OCI-LY1 (cell line): ENCODE measurements around the gene PTPRN2.

Experiments
- EZH2 ChIP-seq: fragments of 200-600 bp; sonication (generic), shearing (Covaris generic); IDR thresholded peaks from 2 replicates; pipeline ENCODE4 v1.8.0; 2017; ENCODE audit warnings: borderline replicate concordance, mixed run types, mild to moderate bottlenecking, antibody characterized with exemption, low read length, moderate library complexity, mixed read lengths
- TF ChIP-seq, protein P1 (sequence below): fragments of 200-600 bp; sonication (generic), shearing (Covaris generic); IDR thresholded peaks from 2 replicates; pipeline ENCODE4 v1.5.1; 2017; ENCODE audit warnings: mild to moderate bottlenecking, antibody characterized with exemption, low read length, moderate library complexity, mixed read lengths

DNA sequence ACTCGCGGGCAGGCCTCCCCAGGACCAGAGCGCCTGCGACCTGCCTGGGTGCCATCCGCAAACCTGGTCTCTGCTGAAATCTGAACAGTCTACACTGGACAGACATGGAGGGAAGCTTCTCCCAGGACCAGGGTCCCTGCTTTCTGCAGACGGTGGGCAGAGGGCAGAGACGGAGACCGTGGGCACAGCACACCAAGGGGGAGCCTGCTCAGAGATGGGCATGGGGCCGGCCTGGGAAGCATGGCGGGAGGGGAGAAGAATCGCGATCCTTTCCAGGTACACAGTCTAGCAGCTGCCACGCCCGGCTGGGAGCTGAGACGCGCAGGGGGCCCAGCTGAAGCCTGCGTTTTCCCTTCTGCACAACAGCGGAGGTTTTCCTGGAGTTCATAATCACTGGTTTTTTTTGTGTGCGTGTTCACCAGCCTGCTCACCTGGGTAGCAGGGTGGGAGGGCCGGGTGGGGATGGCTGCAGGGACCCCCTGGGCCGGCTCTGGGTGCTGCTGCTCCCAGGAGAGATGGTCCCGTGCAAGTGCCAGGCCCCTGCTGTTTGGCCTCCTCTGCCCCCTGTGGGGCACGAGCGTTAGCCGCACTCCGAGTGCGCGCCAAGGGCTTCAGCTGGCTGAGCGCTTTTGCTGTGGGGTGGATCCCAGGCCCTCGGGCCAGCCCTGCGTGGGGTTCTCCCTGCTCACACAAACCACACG, 802.0 kb downstream of the PTPRN2 start:
- TF ChIP-seq, protein P1, sequence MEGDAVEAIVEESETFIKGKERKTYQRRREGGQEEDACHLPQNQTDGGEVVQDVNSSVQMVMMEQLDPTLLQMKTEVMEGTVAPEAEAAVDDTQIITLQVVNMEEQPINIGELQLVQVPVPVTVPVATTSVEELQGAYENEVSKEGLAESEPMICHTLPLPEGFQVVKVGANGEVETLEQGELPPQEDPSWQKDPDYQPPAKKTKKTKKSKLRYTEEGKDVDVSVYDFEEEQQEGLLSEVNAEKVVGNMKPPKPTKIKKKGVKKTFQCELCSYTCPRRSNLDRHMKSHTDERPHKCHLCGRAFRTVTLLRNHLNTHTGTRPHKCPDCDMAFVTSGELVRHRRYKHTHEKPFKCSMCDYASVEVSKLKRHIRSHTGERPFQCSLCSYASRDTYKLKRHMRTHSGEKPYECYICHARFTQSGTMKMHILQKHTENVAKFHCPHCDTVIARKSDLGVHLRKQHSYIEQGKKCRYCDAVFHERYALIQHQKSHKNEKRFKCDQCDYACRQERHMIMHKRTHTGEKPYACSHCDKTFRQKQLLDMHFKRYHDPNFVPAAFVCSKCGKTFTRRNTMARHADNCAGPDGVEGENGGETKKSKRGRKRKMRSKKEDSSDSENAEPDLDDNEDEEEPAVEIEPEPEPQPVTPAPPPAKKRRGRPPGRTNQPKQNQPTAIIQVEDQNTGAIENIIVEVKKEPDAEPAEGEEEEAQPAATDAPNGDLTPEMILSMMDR = no peak
- no peak for TF ChIP-seq EZH2
